Measurements from ENCODE around the gene ADCY2. TPM values are rescaled to one million over a fixed set of nuclear protein-coding genes. Genes with fewer than 3 reads are reported as not detected.

Gene ADCY2
- total and polyA plus RNA-seq, 11 donors = 0.04 to 0.96 (median 0.32) TPM

- H3K4me3 ChIP-seq = no peak overlapping the region
- no peak overlapping the region for H3K27ac ChIP-seq
- DNase-seq (no peak), ATAC-seq (no peak)
- peaks cover 0 to 45% (median 31%) of the 10 kb centered on the region in 9 donors for H3K36me3 ChIP-seq
- intact Hi-C loops (cut with DNase I) = no loop called here
- TF ChIP-seq POLR2A (IDR thresholded peaks at IDR 0.05) = no peak
- no peak for TF ChIP-seq CTCF (IDR thresholded peaks at IDR 0.05)
- H3K27me3 ChIP-seq = no peaks in the 10 kb centered on the region
- no peaks in the 10 kb centered on the region for H3K9me3 ChIP-seq
- peaks cover 0 to 43% (median 25%) of the 10 kb centered on the region in 12 donors for H3K4me1 ChIP-seq
- 67 to 72% (median 70%) methylated on average over 2 of the region's 2 CpGs for WGBS, 4 donors
Observed at GRCh38 chr5:7871653-7872052, 475.7 kb downstream of the ADCY2 start.

- H3K9me3 ChIP-seq = no peaks in the 10 kb centered on the region
- H3K27me3 ChIP-seq = no peaks in the 10 kb centered on the region
- DNase-seq (no peak), ATAC-seq (no peak)
- no peak overlapping the region for H3K4me3 ChIP-seq
- H3K27ac ChIP-seq = peak overlapping the region in 1 of 12 donors; percentile 3
- intact Hi-C loops (cut with DNase I) = no loop called here
- H3K36me3 ChIP-seq = peaks cover 0 to 53% (median 41%) of the 10 kb centered on the region in 9 donors
- WGBS, 4 donors = 71 to 76% (median 73%) methylated on average over 4 of the region's 4 CpGs
- peaks cover 0 to 39% (median 20%) of the 10 kb centered on the region in 12 donors for H3K4me1 ChIP-seq
- no peak for TF ChIP-seq CTCF (IDR thresholded peaks at IDR 0.05)
- TF ChIP-seq POLR2A (IDR thresholded peaks at IDR 0.05) = no peak
Observed at GRCh38 chr5:7872517-7873130, 476.7 kb downstream of the ADCY2 start.

GRCh38 chr5:7873216-7873615 lies 477.3 kb downstream of the ADCY2 start:
- DNase-seq (no peak), ATAC-seq (no peak)
- H3K27me3 ChIP-seq = no peaks in the 10 kb centered on the region
- H3K36me3 ChIP-seq = peaks cover 0 to 59% (median 47%) of the 10 kb centered on the region in 9 donors
- peak overlapping the region in 1 of 12 donors; percentile 3 for H3K27ac ChIP-seq
- no peaks in the 10 kb centered on the region for H3K9me3 ChIP-seq
- no peak for TF ChIP-seq CTCF (IDR thresholded peaks at IDR 0.05)
- no peak for TF ChIP-seq POLR2A (IDR thresholded peaks at IDR 0.05)
- intact Hi-C loops (cut with DNase I) = no loop called here
- WGBS, 4 donors = 70 to 83% (median 78%) methylated on average over 9 of the region's 9 CpGs
- H3K4me1 ChIP-seq = peaks cover 0 to 39% (median 16%) of the 10 kb centered on the region in 12 donors
- no peak overlapping the region for H3K4me3 ChIP-seq

- H3K27me3 ChIP-seq = no peaks in the 10 kb centered on the region
- ATAC-seq = no peak
- peaks cover 0 to 46% (median 15%) of the 10 kb centered on the region in 12 donors for H3K4me1 ChIP-seq
- H3K27ac ChIP-seq = no peak overlapping the region
- intact Hi-C loops (cut with DNase I) = no loop called here
- 96 to 98% (median 98%) methylated on average over 2 of the region's 2 CpGs for WGBS, 4 donors
- TF ChIP-seq POLR2A (IDR thresholded peaks at IDR 0.05) = no peak
- TF ChIP-seq CTCF (IDR thresholded peaks at IDR 0.05) = no peak
- no peak for DNase-seq
- no peaks in the 10 kb centered on the region for H3K9me3 ChIP-seq
- peaks cover 0 to 74% (median 61%) of the 10 kb centered on the region in 9 donors for H3K36me3 ChIP-seq
- H3K4me3 ChIP-seq = no peak overlapping the region
Observed at GRCh38 chr5:7874639-7875038, 478.7 kb downstream of the ADCY2 start.

Data from heart left ventricle (tissue), 16 donors.